Liver (tissue), 9 donors: ENCODE results near the gene NFIX. TPM values are rescaled to one million over a fixed set of nuclear protein-coding genes. Genes with fewer than 3 reads are reported as not detected.

Experiments
- DNase-seq: peaks from one replicate; pipeline ENCODE4 v3.0.0-alpha.2; 2017; ENCODE audit warnings: low spot score
- H3K27ac ChIP-seq, 2 donors: one replicate each; pipeline ENCODE4 v1.7.0; 2013; ENCODE audit warnings: inconsistent platforms in 2 of 2, low read length in 2 of 2, control low read depth in 1 of 2, low read depth in 1 of 2, mild to moderate bottlenecking in 1 of 2
- H3K27me3 ChIP-seq, 4 donors: one replicate each; pipeline versions ENCODE4 v1.6.1 to v1.7.0; 2013; ENCODE audit warnings: low read length in 3 of 4, inconsistent platforms in 1 of 4, mild to moderate bottlenecking in 1 of 4, moderate library complexity in 1 of 4; ENCODE audit not compliant: control insufficient read depth in 4 of 4, insufficient read depth in 4 of 4
- H3K36me3 ChIP-seq, 4 donors: one replicate each; pipeline versions ENCODE4 v1.6.1 to v1.7.0; 2013; ENCODE audit warnings: low read length in 3 of 4, mild to moderate bottlenecking in 3 of 4, low read depth in 1 of 4, moderate library complexity in 1 of 4; ENCODE audit not compliant: control insufficient read depth in 4 of 4, insufficient read depth in 3 of 4
- H3K4me1 ChIP-seq, 4 donors: one replicate each; pipeline versions ENCODE4 v1.6.1 to v1.7.0; 2013; ENCODE audit warnings: low read length in 3 of 4, mild to moderate bottlenecking in 3 of 4, moderate library complexity in 1 of 4; ENCODE audit not compliant: control insufficient read depth in 4 of 4, insufficient read depth in 4 of 4
- H3K4me3 ChIP-seq, 3 donors: one replicate each; pipeline versions ENCODE4 v1.6.1 to v1.7.0; 2013; ENCODE audit warnings: low read length in 3 of 3, control low read depth in 1 of 3, low read depth in 1 of 3, mild to moderate bottlenecking in 1 of 3
- H3K9ac ChIP-seq, 2 donors: one replicate each; pipeline ENCODE4 v1.7.0; 2013; ENCODE audit warnings: low read length in 2 of 2, mild to moderate bottlenecking in 2 of 2, moderate library complexity in 2 of 2, control low read depth in 1 of 2, low read depth in 1 of 2
- H3K9me3 ChIP-seq, 4 donors: one replicate each; pipeline versions ENCODE4 v1.6.1 to v1.7.0; 2013; ENCODE audit warnings: low read length in 3 of 4; ENCODE audit not compliant: control insufficient read depth in 4 of 4
- ATF3 ChIP-seq: IDR thresholded peaks from 2 replicates; pipeline ENCODE4 v1.6.1; 2016; ENCODE audit warnings: antibody characterized with exemption
- CTCF ChIP-seq: fragments of 150-350 bp; IDR thresholded peaks from 2 replicates; pipeline ENCODE4 v1.5.1; 2017; ENCODE audit warnings: improper control_type of control experiment, low read depth, low read length; ENCODE audit not compliant: missing input control
- EGR1 ChIP-seq, 2 donors: IDR thresholded peaks; 2 replicates each; pipeline ENCODE4 v1.6.1; 2016 to 2018; ENCODE audit warnings: antibody characterized with exemption in 2 of 2, low read depth in 2 of 2
- HNF4G ChIP-seq: IDR thresholded peaks from 2 replicates; pipeline ENCODE4 v1.6.1; 2016; ENCODE audit warnings: antibody characterized with exemption
- JUND ChIP-seq, 2 donors: IDR thresholded peaks; 2 replicates each; pipeline ENCODE4 v1.6.1; 2016; ENCODE audit warnings: antibody characterized with exemption in 2 of 2
- RAD21 ChIP-seq, 2 donors: IDR thresholded peaks; 2 replicates each; pipeline ENCODE4 v1.6.1; 2016; ENCODE audit warnings: antibody characterized with exemption in 2 of 2, mild to moderate bottlenecking in 2 of 2
- RXRA ChIP-seq, 2 donors: IDR thresholded peaks; 2 replicates each; pipeline ENCODE4 v1.6.1; 2017 to 2018; ENCODE audit warnings: antibody characterized with exemption in 2 of 2, mild to moderate bottlenecking in 1 of 2
- TAF1 ChIP-seq: conservative IDR thresholded peaks from 2 replicates; pipeline ENCODE4 v1.6.1; 2016; ENCODE audit warnings: antibody characterized with exemption, mild to moderate bottlenecking
- YY1 ChIP-seq: IDR thresholded peaks from 2 replicates; pipeline ENCODE4 v1.6.1; 2016; ENCODE audit warnings: antibody characterized with exemption, mild to moderate bottlenecking
- ZBTB33 ChIP-seq: IDR thresholded peaks from 2 replicates; pipeline ENCODE4 v1.6.1; 2016; ENCODE audit warnings: antibody characterized with exemption
- WGBS: extraction: QIAGEN DNeasy Blood & Tissue Kit; methylation state at CpG from one replicate; pipeline ENCODE4 v1.1.7; 2013; 5-methylcytosine and 5-hydroxymethylcytosine counted together
- polyA plus RNA-seq, 2 donors: library from polyadenylated mRNA; stranded (reverse) in 1 of 2; unstranded in 1 of 2; fragments of 200-250 nt in 1 of 2; fragments of >200 nt in 1 of 2; fragmentation: Nextera tagmentation in 1 of 2; extraction: Ambion mirVana in 1 of 2; gene quantifications; one replicate each; pipeline versions ENCODE4 v1.2.1 to v1.2.3, GENCODE V29; 2013 to 2015
- total RNA-seq, 2 donors: library from RNA; depleted of rRNA; stranded (reverse); fragments of >200 nt; gene quantifications; one replicate each; pipeline ENCODE4 v1.2.3, GENCODE V29; 2014
- TF ChIP-seq, protein P1 (sequence below): IDR thresholded peaks from 2 replicates; pipeline ENCODE4 v1.6.1; 2016; ENCODE audit warnings: antibody characterized with exemption, mild to moderate bottlenecking
- donor health status: healthy.
- donor health status: healthy.
- donor health status: healthy.
- donor health status: healthy.
- donor health status: healthy.

The NFIX gene
- total and polyA plus RNA-seq, 4 donors, result 3.3 to 18.4 (median 12.6) TPM

DNA sequence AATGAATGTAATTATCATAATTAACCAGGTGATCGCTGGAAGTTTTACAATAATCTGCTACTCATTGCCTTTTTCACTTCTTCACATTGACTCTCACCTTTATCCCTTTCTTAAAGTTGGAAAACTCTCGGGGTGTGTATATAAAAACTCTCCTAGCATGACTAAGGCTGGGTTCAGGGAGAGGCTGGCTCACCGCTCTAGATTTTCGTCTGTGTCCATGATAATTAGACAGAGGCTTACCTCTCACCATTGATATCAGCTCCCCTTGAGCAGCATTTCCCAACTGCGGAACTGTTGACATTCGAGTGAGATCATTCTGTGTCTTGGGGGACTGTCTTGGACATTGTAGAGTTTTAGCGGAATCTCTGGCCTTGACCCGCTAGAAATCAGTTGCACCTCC, 39.4 kb downstream of the NFIX start (continued):
- TF ChIP-seq, protein P1, sequence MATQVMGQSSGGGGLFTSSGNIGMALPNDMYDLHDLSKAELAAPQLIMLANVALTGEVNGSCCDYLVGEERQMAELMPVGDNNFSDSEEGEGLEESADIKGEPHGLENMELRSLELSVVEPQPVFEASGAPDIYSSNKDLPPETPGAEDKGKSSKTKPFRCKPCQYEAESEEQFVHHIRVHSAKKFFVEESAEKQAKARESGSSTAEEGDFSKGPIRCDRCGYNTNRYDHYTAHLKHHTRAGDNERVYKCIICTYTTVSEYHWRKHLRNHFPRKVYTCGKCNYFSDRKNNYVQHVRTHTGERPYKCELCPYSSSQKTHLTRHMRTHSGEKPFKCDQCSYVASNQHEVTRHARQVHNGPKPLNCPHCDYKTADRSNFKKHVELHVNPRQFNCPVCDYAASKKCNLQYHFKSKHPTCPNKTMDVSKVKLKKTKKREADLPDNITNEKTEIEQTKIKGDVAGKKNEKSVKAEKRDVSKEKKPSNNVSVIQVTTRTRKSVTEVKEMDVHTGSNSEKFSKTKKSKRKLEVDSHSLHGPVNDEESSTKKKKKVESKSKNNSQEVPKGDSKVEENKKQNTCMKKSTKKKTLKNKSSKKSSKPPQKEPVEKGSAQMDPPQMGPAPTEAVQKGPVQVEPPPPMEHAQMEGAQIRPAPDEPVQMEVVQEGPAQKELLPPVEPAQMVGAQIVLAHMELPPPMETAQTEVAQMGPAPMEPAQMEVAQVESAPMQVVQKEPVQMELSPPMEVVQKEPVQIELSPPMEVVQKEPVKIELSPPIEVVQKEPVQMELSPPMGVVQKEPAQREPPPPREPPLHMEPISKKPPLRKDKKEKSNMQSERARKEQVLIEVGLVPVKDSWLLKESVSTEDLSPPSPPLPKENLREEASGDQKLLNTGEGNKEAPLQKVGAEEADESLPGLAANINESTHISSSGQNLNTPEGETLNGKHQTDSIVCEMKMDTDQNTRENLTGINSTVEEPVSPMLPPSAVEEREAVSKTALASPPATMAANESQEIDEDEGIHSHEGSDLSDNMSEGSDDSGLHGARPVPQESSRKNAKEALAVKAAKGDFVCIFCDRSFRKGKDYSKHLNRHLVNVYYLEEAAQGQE, result no peak
- TF ChIP-seq TAF1 (no peak), ATF3 (no peak), JUND (IDR thresholded peaks at IDR 0.05) (no peak), RXRA (IDR thresholded peaks at IDR 0.05) (no peak)

- WGBS, result 78% methylated on average over 13 of the region's 13 CpGs
- no peaks in the 10 kb centered on the region for H3K9me3 ChIP-seq
- no peaks in the 10 kb centered on the region for H3K27me3 ChIP-seq
- H3K4me1 ChIP-seq, result peaks cover 13 to 62% (median 47%) of the 10 kb centered on the region in 4 donors
- no peaks in the 10 kb centered on the region for H3K36me3 ChIP-seq
- H3K4me3 ChIP-seq, result no peak overlapping the region
- no peak overlapping the region for H3K27ac ChIP-seq
- no peak for DNase-seq
- TF ChIP-seq JUND (IDR thresholded peaks at IDR 0.05) (no peak), EGR1 (IDR thresholded peaks at IDR 0.05; ENCODE audit: low read depth in 2 of 2) (no peak), HNF4G (no peak)
- TF ChIP-seq, protein P1, result no peak
- no peak overlapping the region for H3K9ac ChIP-seq
These were observed 40.6 kb downstream of the NFIX start for GRCh38 chr19:13035820-13036365.

- H3K9ac ChIP-seq, result no peak overlapping the region
These were observed 41.2 kb downstream of the NFIX start for GRCh38 chr19:13036366-13036976.

More at GRCh38 chr19:13036366-13036976, 41.2 kb downstream of the NFIX start:
- no peak overlapping the region for H3K27ac ChIP-seq
- peak; percentile 62 to 72 for TF ChIP-seq RAD21 (IDR thresholded peaks at IDR 0.05)
- no peak for TF ChIP-seq YY1
- no peak for TF ChIP-seq ZBTB33
- peak; percentile 21 for TF ChIP-seq CTCF
- H3K36me3 ChIP-seq, result no peaks in the 10 kb centered on the region
- H3K4me1 ChIP-seq, result peaks cover 9 to 58% (median 44%) of the 10 kb centered on the region in 4 donors
- WGBS, result 47% methylated on average over 18 of the region's 18 CpGs
- no peaks in the 10 kb centered on the region for H3K27me3 ChIP-seq
- no peak overlapping the region for H3K4me3 ChIP-seq
- no peaks in the 10 kb centered on the region for H3K9me3 ChIP-seq
- DNase-seq, result no peak
